ENCODE results near the gene TAF10. TPM values are rescaled to one million over a fixed set of nuclear protein-coding genes. Genes with fewer than 3 reads are reported as not detected.

TAF10 gene
- total RNA-seq, 1 donor from 2014 or later = 80.9 TPM

DNA sequence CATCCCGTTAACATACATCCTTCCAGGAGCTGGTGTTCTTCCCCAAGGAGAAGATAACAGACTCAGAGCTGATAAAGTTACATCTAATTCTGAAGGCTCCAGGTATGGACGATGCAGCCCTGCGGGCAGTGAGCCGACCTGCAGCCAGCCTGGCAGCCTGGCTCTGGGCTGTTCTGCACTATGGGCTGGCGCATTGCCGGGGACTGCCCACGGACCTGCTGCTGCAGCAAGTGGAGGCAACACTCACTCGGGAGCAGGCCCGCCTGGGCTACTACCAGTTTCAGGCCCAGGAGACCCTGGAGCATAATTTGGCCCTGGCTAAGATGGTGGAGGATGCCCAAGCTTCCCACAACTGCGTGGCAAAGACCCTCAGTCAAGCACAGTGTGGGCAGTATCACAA is 48.3 kb downstream of the TAF10 start:
- no peak overlapping the region for H3K4me3 Mint-ChIP-seq (ENCODE audit: unreplicated experiment)
- no peak for DNase-seq (ENCODE audit: low spot score)

DNA sequence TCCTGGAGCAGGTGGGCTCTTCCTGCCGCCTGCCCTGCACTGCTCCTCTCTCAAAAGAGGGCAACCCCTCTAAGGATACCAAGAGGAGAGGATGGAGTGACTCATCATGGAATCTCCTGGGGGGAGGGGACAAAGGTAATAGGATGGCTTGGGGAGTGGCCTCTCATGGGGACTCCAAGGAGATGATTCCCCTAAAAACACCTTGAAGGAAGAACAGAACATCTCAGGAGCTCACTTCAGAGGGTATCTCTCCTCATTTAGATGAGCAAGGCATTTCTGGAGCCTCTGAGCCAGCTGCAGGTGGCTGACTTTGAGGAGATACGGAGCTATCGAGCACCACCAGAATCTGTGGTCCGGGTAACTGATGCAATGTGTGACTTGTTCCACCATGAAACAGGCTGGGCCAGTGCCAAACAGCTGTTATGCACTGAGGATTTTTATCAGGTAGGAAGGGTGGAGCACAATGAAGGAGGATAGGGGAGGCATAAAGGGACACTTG is 48.8 kb downstream of the TAF10 start:
- H3K9me3 Mint-ChIP-seq (ENCODE audit: low read depth) = no peaks in the 10 kb centered on the region
- no peak for DNase-seq (ENCODE audit: low spot score)
- H3K36me3 Mint-ChIP-seq (ENCODE audit: low read depth) = peaks cover 10% of the 10 kb centered on the region
- TF ChIP-seq, protein P1, sequence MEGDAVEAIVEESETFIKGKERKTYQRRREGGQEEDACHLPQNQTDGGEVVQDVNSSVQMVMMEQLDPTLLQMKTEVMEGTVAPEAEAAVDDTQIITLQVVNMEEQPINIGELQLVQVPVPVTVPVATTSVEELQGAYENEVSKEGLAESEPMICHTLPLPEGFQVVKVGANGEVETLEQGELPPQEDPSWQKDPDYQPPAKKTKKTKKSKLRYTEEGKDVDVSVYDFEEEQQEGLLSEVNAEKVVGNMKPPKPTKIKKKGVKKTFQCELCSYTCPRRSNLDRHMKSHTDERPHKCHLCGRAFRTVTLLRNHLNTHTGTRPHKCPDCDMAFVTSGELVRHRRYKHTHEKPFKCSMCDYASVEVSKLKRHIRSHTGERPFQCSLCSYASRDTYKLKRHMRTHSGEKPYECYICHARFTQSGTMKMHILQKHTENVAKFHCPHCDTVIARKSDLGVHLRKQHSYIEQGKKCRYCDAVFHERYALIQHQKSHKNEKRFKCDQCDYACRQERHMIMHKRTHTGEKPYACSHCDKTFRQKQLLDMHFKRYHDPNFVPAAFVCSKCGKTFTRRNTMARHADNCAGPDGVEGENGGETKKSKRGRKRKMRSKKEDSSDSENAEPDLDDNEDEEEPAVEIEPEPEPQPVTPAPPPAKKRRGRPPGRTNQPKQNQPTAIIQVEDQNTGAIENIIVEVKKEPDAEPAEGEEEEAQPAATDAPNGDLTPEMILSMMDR (IDR thresholded peaks at IDR 0.05) = no peak
- no peak overlapping the region for H3K27ac Mint-ChIP-seq (ENCODE audit: unreplicated experiment)
- H3K27me3 Mint-ChIP-seq (ENCODE audit: low read depth) = no peaks in the 10 kb centered on the region
- no peaks in the 10 kb centered on the region for H3K4me1 Mint-ChIP-seq (ENCODE audit: low read depth)
- no peak overlapping the region for H3K4me3 Mint-ChIP-seq (ENCODE audit: unreplicated experiment)

More for the DNA sequence above, 48.3 kb downstream of the TAF10 start:
- Mint-ChIP-seq H3K4me1 (ENCODE audit: low read depth) (peaks cover 4% of the 10 kb centered on the region), H3K27me3 (ENCODE audit: low read depth) (no peaks in the 10 kb centered on the region), H3K9me3 (ENCODE audit: low read depth) (no peaks in the 10 kb centered on the region), H3K36me3 (ENCODE audit: low read depth) (peaks cover 10% of the 10 kb centered on the region), H3K27ac (ENCODE audit: unreplicated experiment) (no peak overlapping the region)
- TF ChIP-seq, protein P1 (IDR thresholded peaks at IDR 0.05) = no peak

DNA sequence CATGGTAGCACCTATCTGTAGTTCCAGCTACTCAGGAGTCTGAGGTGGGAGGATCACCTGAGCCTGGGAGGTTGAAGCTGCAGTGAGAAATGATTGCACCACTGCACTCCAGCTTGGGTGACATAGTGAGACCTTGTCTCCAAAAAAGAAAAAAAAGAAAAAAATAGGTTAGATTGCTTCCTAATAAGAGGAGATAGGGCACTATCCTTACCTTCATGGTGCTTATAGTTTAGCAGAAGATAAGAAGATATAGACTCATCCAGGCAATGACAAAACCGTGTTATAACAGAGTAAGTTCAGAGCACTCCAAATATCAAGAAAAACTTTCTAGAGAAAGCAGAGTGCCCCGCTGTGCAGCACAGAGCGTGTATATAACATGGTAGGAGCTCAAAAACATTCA is 50.7 kb downstream of the TAF10 start:
- Mint-ChIP-seq H3K27me3 (ENCODE audit: low read depth) (no peaks in the 10 kb centered on the region), H3K4me3 (ENCODE audit: unreplicated experiment) (no peak overlapping the region), H3K27ac (ENCODE audit: unreplicated experiment) (no peak overlapping the region), H3K9me3 (ENCODE audit: low read depth) (no peaks in the 10 kb centered on the region), H3K4me1 (ENCODE audit: low read depth) (no peaks in the 10 kb centered on the region), H3K36me3 (ENCODE audit: low read depth) (peaks cover 6% of the 10 kb centered on the region)
- no peak for DNase-seq (ENCODE audit: low spot score)
- TF ChIP-seq, protein P1 (IDR thresholded peaks at IDR 0.05) = no peak

Other genes with a start within 250 kb of the TAF10 start
- gene SMPD1, start 221.7 kb downstream of the TAF10 start, total RNA-seq = 81.1 to 102 TPM (median 99.4 TPM) in 3 replicates
- gene APBB1, start 193.1 kb downstream of the TAF10 start, total RNA-seq = 34.5 to 42.5 TPM (median 36.4 TPM) in 3 replicates
- gene HPX, start 171.2 kb downstream of the TAF10 start, total RNA-seq = 2.6 to 3.8 TPM (median 3.2 TPM) in 3 replicates
- 27.2 to 36.9 TPM (median 27.6 TPM) in 3 replicates for gene TRIM3, start 138.3 kb downstream of the TAF10 start, total RNA-seq
- 57.7 to 61.4 TPM (median 57.7 TPM) in 3 replicates for gene ARFIP2, start 130.9 kb downstream of the TAF10 start, total RNA-seq
- 27.4 to 34.1 TPM (median 28.7 TPM) in 3 replicates for gene TIMM10B, start 130.7 kb downstream of the TAF10 start, total RNA-seq
- gene DNHD1, start 114.9 kb downstream of the TAF10 start, total RNA-seq = 3.8 to 7.4 TPM (median 5.8 TPM) in 3 replicates
- 12.8 to 15.7 TPM (median 15.1 TPM) in 3 replicates for gene RRP8, start 8.6 kb downstream of the TAF10 start, total RNA-seq
- 200 to 258 TPM (median 248 TPM) in 3 replicates for gene ILK, start 8.4 kb downstream of the TAF10 start, total RNA-seq
- 89.2 to 103 TPM (median 101 TPM) in 3 replicates for gene TPP1, start 7.2 kb upstream of the TAF10 start, total RNA-seq
- gene DCHS1, start 43.6 kb upstream of the TAF10 start, total RNA-seq = 33.1 to 34.6 TPM (median 33.4 TPM) in 3 replicates
- 45.5 to 79.0 TPM (median 48.6 TPM) in 3 replicates for gene MRPL17, start 71.1 kb upstream of the TAF10 start, total RNA-seq
- gene OR2AG2, start 159.8 kb upstream of the TAF10 start, total RNA-seq = 0.07 to 0.21 TPM in 2 of 3 replicates, not detected in the other
- not detected in 3 replicates for gene OR2AG1, start 170.8 kb upstream of the TAF10 start, total RNA-seq
- gene OR6A2, start 187.5 kb upstream of the TAF10 start, total RNA-seq = 0.19 to 0.23 TPM in 2 of 3 replicates, not detected in the other
- gene OR10A5, start 233.5 kb upstream of the TAF10 start, total RNA-seq = not detected in 3 replicates

Data from chondrocyte (in vitro differentiated cells).